ENCODE data around the gene HLA-DQB1. TPM values are rescaled to one million over a fixed set of nuclear protein-coding genes. Genes with fewer than 3 reads are reported as not detected.

HLA-DQB1 gene
- total and polyA plus RNA-seq, 2 of the 8 experiments (the other 6 are each of a cell fraction or from before 2014, with no cell fraction given) = 1.2 to 5.2 TPM

DNA sequence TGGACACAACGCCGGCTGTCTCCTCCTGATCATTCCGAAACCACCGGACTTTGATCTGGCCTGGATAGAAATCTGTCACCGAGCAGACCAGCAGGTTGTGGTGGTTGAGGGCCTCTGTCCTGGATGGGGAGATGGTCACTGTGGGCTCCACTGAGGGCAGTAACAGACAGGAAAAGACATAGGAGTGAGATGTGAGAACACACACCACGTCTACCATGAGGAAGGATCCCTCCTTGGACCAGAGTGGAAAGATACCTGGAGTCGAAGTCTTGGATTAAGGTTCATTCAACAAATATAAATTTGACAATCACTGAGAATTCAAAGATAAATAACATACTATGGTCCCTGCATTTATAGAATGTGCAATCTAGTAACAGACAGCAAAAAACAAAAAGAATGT, 4.4 kb downstream of the HLA-DQB1 start:
- FAIRE-seq (no peak), DNase-seq (ENCODE audit: low read depth in 1 of 2, low spot score in 2 of 2) (no peak)
- Histone ChIP-seq H4K5ac (ENCODE audit: insufficient read length, low read depth, low read length) (no peak overlapping the region), H3K4me3 (ENCODE audit: extremely low read depth in 1 of 4, insufficient read depth in 2 of 4, low read depth in 3 of 4, low read length in 4 of 4) (no peak overlapping the region), H3K79me2 (ENCODE audit: control insufficient read depth in 1 of 2, insufficient read depth in 2 of 2, low read length in 2 of 2) (no peaks in the 10 kb centered on the region), H3K79me1 (ENCODE audit: low read depth, low read length) (no peaks in the 10 kb centered on the region), H2BK120ac (replicated peaks; ENCODE audit: low read depth, low read length) (no peak overlapping the region), H4K8ac (ENCODE audit: extremely low read depth, insufficient read depth, low read length) (no peak overlapping the region), H3K4me1 (replicated peaks in 1 of 4; ENCODE audit: control insufficient read depth in 3 of 4, insufficient read depth in 4 of 4, low read length in 3 of 4) (no peaks in the 10 kb centered on the region), H3K56ac (replicated peaks; ENCODE audit: insufficient read length, low read depth, low read length) (no peak overlapping the region), H3K36me3 (ENCODE audit: control insufficient read depth in 2 of 4, insufficient read depth in 4 of 4, low read length in 3 of 4) (no peaks in the 10 kb centered on the region), H2BK20ac (ENCODE audit: low read length) (no peak overlapping the region), H2AK5ac (ENCODE audit: low read depth, low read length) (no peak overlapping the region), H3K14ac (ENCODE audit: insufficient read length) (no peak overlapping the region), H3K9me3 (ENCODE audit: insufficient read depth in 2 of 2, low read depth in 1 of 2, low read length in 1 of 2) (no peaks in the 10 kb centered on the region), H4K20me1 (replicated peaks in 1 of 2; ENCODE audit: control insufficient read depth in 1 of 2, insufficient read depth in 2 of 2, low read length in 2 of 2) (no peaks in the 10 kb centered on the region), H2AFZ (ENCODE audit: low read length) (no peak overlapping the region), H2BK5ac (ENCODE audit: low read depth, low read length) (no peak overlapping the region), H3K4me2 (ENCODE audit: insufficient read depth in 1 of 2, low read depth in 2 of 2, low read length in 2 of 2) (no peak overlapping the region), H3K18ac (ENCODE audit: extremely low read depth, low read length) (no peak overlapping the region), H3K27me3 (replicated peaks in 1 of 4; ENCODE audit: control insufficient read depth in 3 of 4, extremely low read depth in 1 of 4, insufficient read depth in 3 of 4, low read length in 3 of 4) (peaks cover 0 to 14% (median 5%) of the 10 kb centered on the region in 4 experiments; a peak in 3 of 7 replicates), H3K23me2 (ENCODE audit: low read depth, low read length) (no peaks in the 10 kb centered on the region), H3K4ac (replicated peaks; ENCODE audit: insufficient read length, low read depth, low read length) (no peak overlapping the region), H3K27ac (ENCODE audit: low read depth, low read length) (no peak overlapping the region), H2BK12ac (ENCODE audit: low read depth, low read length) (no peak overlapping the region), H2BK15ac (ENCODE audit: low read length) (no peak overlapping the region), H3K9ac (replicated peaks in 1 of 4; ENCODE audit: extremely low read depth in 1 of 4, low read depth in 3 of 4, low read length in 3 of 4) (no peak overlapping the region), H4K91ac (replicated peaks; ENCODE audit: insufficient read length, low read length) (no peak overlapping the region), H3K23ac (ENCODE audit: insufficient read length) (no peak overlapping the region)
- ChIA-PET POLR2A (ENCODE audit: partially characterized antibody) (no interaction called here), CTCF (ENCODE audit: partially characterized antibody) (no interaction called here)
- no CpG with 5 or more reads among the region's 7 CpGs for WGBS, 2 experiments (ENCODE audit: extremely low coverage in 1 of 2, insufficient coverage in 1 of 2, insufficient read length in 1 of 2, insufficient replicate concordance in 2 of 2, low coverage in 1 of 2, low lambda C conversion rate in 2 of 2, missing lambda C conversion rate in 1 of 2)
- TF ChIP-seq, protein P1, sequence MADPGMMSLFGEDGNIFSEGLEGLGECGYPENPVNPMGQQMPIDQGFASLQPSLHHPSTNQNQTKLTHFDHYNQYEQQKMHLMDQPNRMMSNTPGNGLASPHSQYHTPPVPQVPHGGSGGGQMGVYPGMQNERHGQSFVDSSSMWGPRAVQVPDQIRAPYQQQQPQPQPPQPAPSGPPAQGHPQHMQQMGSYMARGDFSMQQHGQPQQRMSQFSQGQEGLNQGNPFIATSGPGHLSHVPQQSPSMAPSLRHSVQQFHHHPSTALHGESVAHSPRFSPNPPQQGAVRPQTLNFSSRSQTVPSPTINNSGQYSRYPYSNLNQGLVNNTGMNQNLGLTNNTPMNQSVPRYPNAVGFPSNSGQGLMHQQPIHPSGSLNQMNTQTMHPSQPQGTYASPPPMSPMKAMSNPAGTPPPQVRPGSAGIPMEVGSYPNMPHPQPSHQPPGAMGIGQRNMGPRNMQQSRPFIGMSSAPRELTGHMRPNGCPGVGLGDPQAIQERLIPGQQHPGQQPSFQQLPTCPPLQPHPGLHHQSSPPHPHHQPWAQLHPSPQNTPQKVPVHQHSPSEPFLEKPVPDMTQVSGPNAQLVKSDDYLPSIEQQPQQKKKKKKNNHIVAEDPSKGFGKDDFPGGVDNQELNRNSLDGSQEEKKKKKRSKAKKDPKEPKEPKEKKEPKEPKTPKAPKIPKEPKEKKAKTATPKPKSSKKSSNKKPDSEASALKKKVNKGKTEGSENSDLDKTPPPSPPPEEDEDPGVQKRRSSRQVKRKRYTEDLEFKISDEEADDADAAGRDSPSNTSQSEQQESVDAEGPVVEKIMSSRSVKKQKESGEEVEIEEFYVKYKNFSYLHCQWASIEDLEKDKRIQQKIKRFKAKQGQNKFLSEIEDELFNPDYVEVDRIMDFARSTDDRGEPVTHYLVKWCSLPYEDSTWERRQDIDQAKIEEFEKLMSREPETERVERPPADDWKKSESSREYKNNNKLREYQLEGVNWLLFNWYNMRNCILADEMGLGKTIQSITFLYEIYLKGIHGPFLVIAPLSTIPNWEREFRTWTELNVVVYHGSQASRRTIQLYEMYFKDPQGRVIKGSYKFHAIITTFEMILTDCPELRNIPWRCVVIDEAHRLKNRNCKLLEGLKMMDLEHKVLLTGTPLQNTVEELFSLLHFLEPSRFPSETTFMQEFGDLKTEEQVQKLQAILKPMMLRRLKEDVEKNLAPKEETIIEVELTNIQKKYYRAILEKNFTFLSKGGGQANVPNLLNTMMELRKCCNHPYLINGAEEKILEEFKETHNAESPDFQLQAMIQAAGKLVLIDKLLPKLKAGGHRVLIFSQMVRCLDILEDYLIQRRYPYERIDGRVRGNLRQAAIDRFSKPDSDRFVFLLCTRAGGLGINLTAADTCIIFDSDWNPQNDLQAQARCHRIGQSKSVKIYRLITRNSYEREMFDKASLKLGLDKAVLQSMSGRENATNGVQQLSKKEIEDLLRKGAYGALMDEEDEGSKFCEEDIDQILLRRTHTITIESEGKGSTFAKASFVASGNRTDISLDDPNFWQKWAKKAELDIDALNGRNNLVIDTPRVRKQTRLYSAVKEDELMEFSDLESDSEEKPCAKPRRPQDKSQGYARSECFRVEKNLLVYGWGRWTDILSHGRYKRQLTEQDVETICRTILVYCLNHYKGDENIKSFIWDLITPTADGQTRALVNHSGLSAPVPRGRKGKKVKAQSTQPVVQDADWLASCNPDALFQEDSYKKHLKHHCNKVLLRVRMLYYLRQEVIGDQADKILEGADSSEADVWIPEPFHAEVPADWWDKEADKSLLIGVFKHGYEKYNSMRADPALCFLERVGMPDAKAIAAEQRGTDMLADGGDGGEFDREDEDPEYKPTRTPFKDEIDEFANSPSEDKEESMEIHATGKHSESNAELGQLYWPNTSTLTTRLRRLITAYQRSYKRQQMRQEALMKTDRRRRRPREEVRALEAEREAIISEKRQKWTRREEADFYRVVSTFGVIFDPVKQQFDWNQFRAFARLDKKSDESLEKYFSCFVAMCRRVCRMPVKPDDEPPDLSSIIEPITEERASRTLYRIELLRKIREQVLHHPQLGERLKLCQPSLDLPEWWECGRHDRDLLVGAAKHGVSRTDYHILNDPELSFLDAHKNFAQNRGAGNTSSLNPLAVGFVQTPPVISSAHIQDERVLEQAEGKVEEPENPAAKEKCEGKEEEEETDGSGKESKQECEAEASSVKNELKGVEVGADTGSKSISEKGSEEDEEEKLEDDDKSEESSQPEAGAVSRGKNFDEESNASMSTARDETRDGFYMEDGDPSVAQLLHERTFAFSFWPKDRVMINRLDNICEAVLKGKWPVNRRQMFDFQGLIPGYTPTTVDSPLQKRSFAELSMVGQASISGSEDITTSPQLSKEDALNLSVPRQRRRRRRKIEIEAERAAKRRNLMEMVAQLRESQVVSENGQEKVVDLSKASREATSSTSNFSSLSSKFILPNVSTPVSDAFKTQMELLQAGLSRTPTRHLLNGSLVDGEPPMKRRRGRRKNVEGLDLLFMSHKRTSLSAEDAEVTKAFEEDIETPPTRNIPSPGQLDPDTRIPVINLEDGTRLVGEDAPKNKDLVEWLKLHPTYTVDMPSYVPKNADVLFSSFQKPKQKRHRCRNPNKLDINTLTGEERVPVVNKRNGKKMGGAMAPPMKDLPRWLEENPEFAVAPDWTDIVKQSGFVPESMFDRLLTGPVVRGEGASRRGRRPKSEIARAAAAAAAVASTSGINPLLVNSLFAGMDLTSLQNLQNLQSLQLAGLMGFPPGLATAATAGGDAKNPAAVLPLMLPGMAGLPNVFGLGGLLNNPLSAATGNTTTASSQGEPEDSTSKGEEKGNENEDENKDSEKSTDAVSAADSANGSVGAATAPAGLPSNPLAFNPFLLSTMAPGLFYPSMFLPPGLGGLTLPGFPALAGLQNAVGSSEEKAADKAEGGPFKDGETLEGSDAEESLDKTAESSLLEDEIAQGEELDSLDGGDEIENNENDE (IDR thresholded peaks at IDR 0.05; ENCODE audit: insufficient replicate concordance, low read length) = no peak

All from H1 (cell line).